ENCODE results near the gene SH3BP4. TPM values are rescaled to one million over a fixed set of nuclear protein-coding genes. Genes with fewer than 3 reads are reported as not detected.

Gene SH3BP4
- total RNA-seq, 4 donors from 2014 or later: 16.5 to 32.8 (median 26.4) TPM

DNA sequence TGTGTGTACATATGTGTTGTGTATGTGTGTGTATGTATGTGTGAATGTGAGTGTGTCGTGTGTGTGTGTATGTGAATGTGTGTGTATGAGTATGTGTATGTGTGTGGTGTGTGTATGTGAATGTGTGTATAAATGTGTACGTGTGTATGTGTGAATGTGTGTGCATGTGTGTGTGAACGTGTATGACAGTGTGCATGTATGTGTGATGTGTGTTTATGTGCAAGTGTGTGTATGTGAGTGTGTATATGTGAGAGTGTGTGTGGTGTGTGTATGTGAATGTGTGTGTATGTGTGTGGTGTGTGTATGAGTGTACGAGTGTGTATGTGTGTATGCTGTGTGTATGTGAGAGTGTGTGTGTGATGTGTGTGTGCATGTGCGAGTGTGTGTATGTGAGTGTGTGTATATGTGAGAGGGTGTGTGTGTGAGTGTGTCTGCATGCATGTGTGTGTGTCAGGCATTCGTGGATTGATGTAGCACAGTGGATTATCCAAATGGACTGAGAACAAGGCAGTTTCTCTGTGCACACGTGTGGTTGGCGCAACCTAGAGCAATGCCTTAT, 127.2 kb downstream of the SH3BP4 start:
- Histone ChIP-seq H3K9me3 (no peaks in the 10 kb centered on the region), H3K27me3 (no peaks in the 10 kb centered on the region), H3K4me3 (no peak overlapping the region), H3K27ac (no peak overlapping the region), H3K4me1 (no peaks in the 10 kb centered on the region), H3K36me3 (no peaks in the 10 kb centered on the region)
- TF ChIP-seq CTCF (IDR thresholded peaks at IDR 0.05) (no peak), POLR2A (IDR thresholded peaks at IDR 0.05) (no peak)
- no peak for DNase-seq

- Histone ChIP-seq H3K4me1 (no peaks in the 10 kb centered on the region), H3K4me3 (no peak overlapping the region), H3K27ac (no peak overlapping the region), H3K36me3 (no peaks in the 10 kb centered on the region), H3K27me3 (no peaks in the 10 kb centered on the region), H3K9me3 (no peaks in the 10 kb centered on the region)
- no peak for TF ChIP-seq POLR2A (IDR thresholded peaks at IDR 0.05)
- no peak for TF ChIP-seq CTCF (IDR thresholded peaks at IDR 0.05)
- DNase-seq: no peak
Measured at GRCh38 chr2:235080101-235080500, 128.3 kb downstream of the SH3BP4 start.

GRCh38 chr2:235082578-235083338, 130.9 kb downstream of the SH3BP4 start:
- TF ChIP-seq POLR2A (IDR thresholded peaks at IDR 0.05) (no peak), CTCF (IDR thresholded peaks at IDR 0.05) (no peak)
- no peaks in the 10 kb centered on the region for H3K36me3 ChIP-seq
- H3K9me3 ChIP-seq: no peaks in the 10 kb centered on the region
- H3K4me3 ChIP-seq: no peak overlapping the region
- H3K27ac ChIP-seq: no peak overlapping the region
- DNase-seq: no peak
- H3K27me3 ChIP-seq: no peaks in the 10 kb centered on the region
- peaks cover 0 to 1% (median 0%) of the 10 kb centered on the region in 4 donors for H3K4me1 ChIP-seq

DNA sequence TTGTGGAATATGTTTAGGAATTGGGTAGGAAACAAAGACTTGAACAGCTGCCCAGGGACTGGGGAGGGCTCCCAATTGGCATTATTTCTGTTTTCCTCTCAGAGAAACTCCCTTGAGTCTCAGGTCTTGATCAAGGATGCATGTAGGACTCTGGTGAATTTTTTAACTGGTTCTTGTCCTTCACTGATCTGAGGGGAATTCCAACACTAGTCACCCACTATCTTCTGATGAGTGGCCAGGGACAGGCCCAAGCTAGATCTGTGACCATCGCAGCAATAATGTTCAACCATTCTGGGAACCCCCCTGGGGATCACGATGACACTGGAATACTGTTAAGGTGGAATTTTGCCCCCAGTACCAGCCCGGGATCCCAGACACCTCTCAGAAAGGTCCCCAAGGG, 132.0 kb downstream of the SH3BP4 start:
- Histone ChIP-seq H3K9me3 (no peaks in the 10 kb centered on the region), H3K36me3 (no peaks in the 10 kb centered on the region), H3K27me3 (no peaks in the 10 kb centered on the region), H3K4me1 (peaks cover 0 to 6% (median 0%) of the 10 kb centered on the region in 4 donors), H3K27ac (no peak overlapping the region), H3K4me3 (no peak overlapping the region)
- DNase-seq: no peak
- TF ChIP-seq POLR2A (IDR thresholded peaks at IDR 0.05): no peak
- no peak for TF ChIP-seq CTCF (IDR thresholded peaks at IDR 0.05)

DNA sequence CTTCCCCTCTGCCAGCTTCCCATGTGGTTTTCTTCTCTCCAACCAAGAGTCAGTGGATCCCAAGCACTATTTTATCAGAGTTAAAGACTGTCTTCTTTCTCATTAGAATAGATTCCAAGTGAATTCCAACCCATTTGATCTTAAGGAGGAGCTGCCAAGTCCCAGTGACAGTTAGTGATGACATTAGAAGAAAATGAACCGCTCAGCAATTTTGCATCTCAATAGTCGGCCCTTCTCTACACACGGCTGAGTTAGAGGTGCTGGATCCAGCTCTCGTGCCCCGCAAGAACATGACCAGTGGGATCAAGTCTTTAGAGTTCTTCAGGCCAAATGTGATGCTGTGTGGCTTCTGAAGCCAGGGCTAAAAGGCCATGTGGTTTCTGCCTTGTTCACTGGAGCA, 132.6 kb downstream of the SH3BP4 start:
- TF ChIP-seq CTCF (IDR thresholded peaks at IDR 0.05) (no peak), POLR2A (IDR thresholded peaks at IDR 0.05) (no peak)
- DNase-seq: no peak
- H3K36me3 ChIP-seq: no peaks in the 10 kb centered on the region
- H3K9me3 ChIP-seq: no peaks in the 10 kb centered on the region
- no peak overlapping the region for H3K27ac ChIP-seq
- peaks cover 0 to 6% (median 0%) of the 10 kb centered on the region in 4 donors for H3K4me1 ChIP-seq
- H3K4me3 ChIP-seq: no peak overlapping the region
- H3K27me3 ChIP-seq: no peaks in the 10 kb centered on the region

Data from Peyer's patch (tissue), 4 donors.